HEK293 (cell line): ENCODE results near the gene AEBP2.
"Not testable (repeated sequence)": the region's sequence is repeated elsewhere in the genome, so short reads cannot be mapped to it uniquely, and the experiment has no call there.

Experiments
- CTCF ChIA-PET: fragments of 350-600 bp; formaldehyde crosslinking; extraction: SDS; loops from one replicate; lab custom pipeline; 2021; ENCODE audit warnings: antibody characterized with exemption; lab: Yijun Ruan, JAX
- POLR2A ChIA-PET: fragments of 300-600 bp; formaldehyde crosslinking; extraction: SDS; loops from one replicate; lab custom pipeline; 2020; ENCODE audit warnings: antibody characterized with exemption, inconsistent platforms; lab: Yijun Ruan, JAX
- H3K27ac ChIP-seq: fragments of 200-500 bp; sonication (Bioruptor generic); 2 replicates; pipeline ENCODE4 v1.5.1; 2014; ENCODE audit warnings: low read depth, low read length, control low read depth, inconsistent platforms; ENCODE audit errors: extremely low read depth
- H3K36me3 ChIP-seq, 2 experiments: fragments of 200-500 bp in 1 of 2; sonication (Bioruptor generic) in 1 of 2; 1 replicate in 1 of 2; 2 replicates in 1 of 2; pipeline ENCODE4 v1.5.1; 2014 to 2017; ENCODE audit warnings: inconsistent platforms in 2 of 2, low read length in 2 of 2; ENCODE audit not compliant: control insufficient read depth in 2 of 2, insufficient read depth in 1 of 2
- H3K4me1 ChIP-seq: fragments of 200-500 bp; sonication (Bioruptor generic); 2 replicates; pipeline ENCODE4 v1.5.1; 2014; ENCODE audit warnings: mild to moderate bottlenecking, low read length, inconsistent platforms; ENCODE audit not compliant: control insufficient read depth, insufficient read depth
- H3K4me3 ChIP-seq: 2 replicates; pipeline ENCODE4 v1.5.1; 2011; ENCODE audit warnings: low read depth, mild to moderate bottlenecking, control low read depth, low read length, moderate library complexity
- H3K9me3 ChIP-seq: fragments of 200-500 bp; sonication (Bioruptor generic); 2 replicates; pipeline ENCODE4 v1.5.1; 2014; ENCODE audit warnings: low read depth, low read length, inconsistent platforms; ENCODE audit not compliant: control insufficient read depth, insufficient read depth
- INSM2 ChIP-seq: fragments of 450-650 bp; formaldehyde crosslinking; IDR thresholded peaks from 2 replicates; pipeline ENCODE4 v1.5.1; 2016; ENCODE audit warnings: missing biosample characterization, missing genetic modification characterization
- PATZ1 ChIP-seq: fragments of 450-650 bp; formaldehyde crosslinking; IDR thresholded peaks from 2 replicates; pipeline ENCODE4 v1.5.1; 2016; ENCODE audit warnings: missing biosample characterization, missing genetic modification characterization
- PRDM1 ChIP-seq: fragments of 450-650 bp; formaldehyde crosslinking; IDR thresholded peaks from 2 replicates; pipeline ENCODE4; 2016; ENCODE audit warnings: missing biosample characterization, missing genetic modification characterization
- SP2 ChIP-seq: fragments of 450-650 bp; formaldehyde crosslinking; IDR thresholded peaks from 2 replicates; pipeline ENCODE4 v1.5.1; 2016; ENCODE audit warnings: missing biosample characterization, missing genetic modification characterization
- ZBTB7A ChIP-seq: fragments of 450-650 bp; formaldehyde crosslinking; IDR thresholded peaks from 2 replicates; pipeline ENCODE4 v1.5.1; 2016; ENCODE audit warnings: low read depth, missing biosample characterization, missing genetic modification characterization
- ZFP69B ChIP-seq: fragments of 450-650 bp; formaldehyde crosslinking; IDR thresholded peaks from 2 replicates; pipeline ENCODE4 v1.5.1; 2016; ENCODE audit warnings: missing biosample characterization, missing genetic modification characterization
- ZIC2 ChIP-seq: fragments of 450-650 bp; formaldehyde crosslinking; IDR thresholded peaks from 2 replicates; pipeline ENCODE4 v1.5.1; 2016; ENCODE audit warnings: missing biosample characterization, missing genetic modification characterization
- ZNF146 ChIP-seq: fragments of 450-650 bp; formaldehyde crosslinking; IDR thresholded peaks from 2 replicates; pipeline ENCODE4 v1.5.1; 2016; ENCODE audit warnings: missing biosample characterization, missing genetic modification characterization
- ZNF221 ChIP-seq: fragments of 450-650 bp; formaldehyde crosslinking; IDR thresholded peaks from 2 replicates; pipeline ENCODE4 v1.5.1; 2017; ENCODE audit warnings: missing biosample characterization, missing genetic modification characterization, borderline replicate concordance
- ZNF335 ChIP-seq: fragments of 450-650 bp; formaldehyde crosslinking; conservative IDR thresholded peaks from 2 replicates; pipeline ENCODE4 v1.5.1; 2016; ENCODE audit warnings: missing biosample characterization, missing genetic modification characterization
- ZNF341 ChIP-seq: fragments of 450-650 bp; formaldehyde crosslinking; IDR thresholded peaks from 2 replicates; pipeline ENCODE4; 2016; ENCODE audit warnings: low read depth, missing biosample characterization, missing genetic modification characterization
- ZNF366 ChIP-seq: fragments of 450-650 bp; formaldehyde crosslinking; conservative IDR thresholded peaks from 2 replicates; pipeline ENCODE4 v1.5.1; 2016; ENCODE audit warnings: missing biosample characterization, missing genetic modification characterization
- ZNF37A ChIP-seq: fragments of 450-650 bp; IDR thresholded peaks from 2 replicates; pipeline ENCODE4 v1.5.1; 2018; ENCODE audit warnings: missing biosample characterization, missing genetic modification characterization
- ZNF48 ChIP-seq: fragments of 450-650 bp; formaldehyde crosslinking; IDR thresholded peaks from 2 replicates; pipeline ENCODE4 v1.5.1; 2016; ENCODE audit warnings: missing biosample characterization, missing genetic modification characterization
- ZNF513 ChIP-seq: fragments of 450-650 bp; IDR thresholded peaks from 2 replicates; pipeline ENCODE4 v1.5.1; 2018; ENCODE audit warnings: missing biosample characterization, missing genetic modification characterization
- ZNF626 ChIP-seq: fragments of 450-650 bp; sonication (Bioruptor Pico); formaldehyde crosslinking; IDR thresholded peaks from 2 replicates; pipeline ENCODE4 v1.5.1; 2018; ENCODE audit warnings: missing biosample characterization, missing genetic modification characterization, inconsistent platforms
- ZNF645 ChIP-seq: fragments of 450-650 bp; formaldehyde crosslinking; IDR thresholded peaks from 2 replicates; pipeline ENCODE4; 2016; ENCODE audit warnings: missing biosample characterization, missing genetic modification characterization
- ZNF664 ChIP-seq: fragments of 450-650 bp; formaldehyde crosslinking; IDR thresholded peaks from 2 replicates; pipeline ENCODE4 v1.5.1; 2016; ENCODE audit warnings: missing biosample characterization, missing genetic modification characterization
- ZNF747 ChIP-seq: fragments of 450-650 bp; formaldehyde crosslinking; IDR thresholded peaks from 2 replicates; pipeline ENCODE4 v1.5.1; 2016; ENCODE audit warnings: missing biosample characterization, missing genetic modification characterization
- ZNF843 ChIP-seq: fragments of 450-650 bp; formaldehyde crosslinking; IDR thresholded peaks from 2 replicates; pipeline ENCODE4 v1.5.1; 2016; ENCODE audit warnings: missing biosample characterization, missing genetic modification characterization
- TF ChIP-seq, protein P1 (sequence below): fragments of 450-650 bp; formaldehyde crosslinking; IDR thresholded peaks from 2 replicates; pipeline ENCODE4 v1.5.1; 2016; ENCODE audit warnings: missing biosample characterization, missing genetic modification characterization, low read depth

Gene AEBP2

DNA sequence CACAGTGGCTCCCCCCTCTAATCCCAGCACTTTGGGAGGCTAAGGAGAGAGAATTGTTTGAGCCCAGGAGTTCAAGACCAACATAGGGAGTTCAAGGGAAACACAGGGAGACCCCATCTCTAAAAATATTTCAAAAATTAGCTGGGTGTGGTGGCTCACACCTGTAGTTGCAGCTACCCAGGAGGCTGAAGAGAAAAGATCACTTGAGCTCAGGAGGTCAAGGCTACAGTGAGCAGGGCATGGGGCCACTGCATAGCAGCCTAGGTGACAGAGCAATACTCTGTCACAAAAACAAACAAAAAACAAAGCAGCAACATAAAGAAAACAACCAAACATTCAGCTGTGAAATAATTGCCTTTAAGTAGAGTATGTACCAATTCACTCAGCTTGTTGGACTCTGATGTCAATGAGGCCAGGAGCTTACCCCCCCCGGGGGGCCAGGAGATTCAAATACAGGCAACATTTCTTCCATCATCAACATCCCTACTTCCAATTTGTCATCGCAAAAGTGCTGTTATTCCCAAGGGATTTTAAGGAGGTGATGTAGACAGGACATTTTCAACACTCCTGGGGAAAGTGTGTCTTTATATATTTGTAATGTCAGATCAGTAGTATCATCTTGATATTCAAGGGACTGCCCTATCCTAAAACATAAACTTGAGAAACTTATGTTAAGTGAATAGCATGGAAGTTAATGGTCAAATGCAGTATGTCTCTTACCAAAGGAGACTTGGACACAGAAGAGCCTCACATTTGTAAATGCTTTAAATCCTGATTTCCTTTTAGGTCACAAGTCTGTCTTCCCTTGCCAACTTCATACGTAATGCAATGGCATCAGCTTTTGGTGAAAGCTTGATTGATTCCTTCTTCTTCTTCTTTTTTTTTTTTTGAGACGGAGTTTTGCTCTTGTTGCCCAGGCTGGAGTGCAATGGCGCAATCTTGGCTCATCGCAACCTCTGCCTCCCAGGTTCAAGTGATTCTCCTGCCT, 40.6 kb upstream of the AEBP2 start:
- no peaks in the 10 kb centered on the region for H3K9me3 ChIP-seq
- no peak overlapping the region for H3K27ac ChIP-seq
- H3K4me1 ChIP-seq = no peaks in the 10 kb centered on the region
- CTCF ChIA-PET = no interaction called here
- POLR2A ChIA-PET = no interaction called here
- no peak overlapping the region for H3K4me3 ChIP-seq
- TF ChIP-seq ZIC2 (tag by site-specific recombination) = no peak
- no peak for TF ChIP-seq PRDM1
- no peak for TF ChIP-seq ZNF335 (tag by site-specific recombination)
- no peak for TF ChIP-seq ZBTB7A (tag by site-specific recombination)
- TF ChIP-seq ZNF513 (tag by site-specific recombination) = no peak
- TF ChIP-seq, protein P1, sequence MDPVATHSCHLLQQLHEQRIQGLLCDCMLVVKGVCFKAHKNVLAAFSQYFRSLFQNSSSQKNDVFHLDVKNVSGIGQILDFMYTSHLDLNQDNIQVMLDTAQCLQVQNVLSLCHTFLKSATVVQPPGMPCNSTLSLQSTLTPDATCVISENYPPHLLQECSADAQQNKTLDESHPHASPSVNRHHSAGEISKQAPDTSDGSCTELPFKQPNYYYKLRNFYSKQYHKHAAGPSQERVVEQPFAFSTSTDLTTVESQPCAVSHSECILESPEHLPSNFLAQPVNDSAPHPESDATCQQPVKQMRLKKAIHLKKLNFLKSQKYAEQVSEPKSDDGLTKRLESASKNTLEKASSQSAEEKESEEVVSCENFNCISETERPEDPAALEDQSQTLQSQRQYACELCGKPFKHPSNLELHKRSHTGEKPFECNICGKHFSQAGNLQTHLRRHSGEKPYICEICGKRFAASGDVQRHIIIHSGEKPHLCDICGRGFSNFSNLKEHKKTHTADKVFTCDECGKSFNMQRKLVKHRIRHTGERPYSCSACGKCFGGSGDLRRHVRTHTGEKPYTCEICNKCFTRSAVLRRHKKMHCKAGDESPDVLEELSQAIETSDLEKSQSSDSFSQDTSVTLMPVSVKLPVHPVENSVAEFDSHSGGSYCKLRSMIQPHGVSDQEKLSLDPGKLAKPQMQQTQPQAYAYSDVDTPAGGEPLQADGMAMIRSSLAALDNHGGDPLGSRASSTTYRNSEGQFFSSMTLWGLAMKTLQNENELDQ (tag by site-specific recombination) = no peak
- no peak for TF ChIP-seq PATZ1
- no peak for TF ChIP-seq ZNF341 (tag by site-specific recombination)
- TF ChIP-seq ZNF645 = no peak
- TF ChIP-seq ZNF146 = no peak
- no peak for TF ChIP-seq ZNF843
- no peaks in the 10 kb centered on the region for H3K36me3 ChIP-seq

- CTCF ChIA-PET, H3K4me1 ChIP-seq, H3K36me3 ChIP-seq, POLR2A ChIA-PET, H3K9me3 ChIP-seq, H3K4me3 ChIP-seq, H3K27ac ChIP-seq: not testable (repeated sequence)
Measured at GRCh38 chr12:19400649-19401285, 38.5 kb upstream of the AEBP2 start.

- CTCF ChIA-PET = no interaction called here
- Histone ChIP-seq H3K27ac (no peak overlapping the region), H3K9me3 (no peaks in the 10 kb centered on the region), H3K4me3 (no peak overlapping the region), H3K36me3 (no peaks in the 10 kb centered on the region), H3K4me1 (no peaks in the 10 kb centered on the region)
- POLR2A ChIA-PET = no interaction called here
- TF ChIP-seq ZNF48 (tag by site-specific recombination) = no peak
- TF ChIP-seq ZNF366 (tag by site-specific recombination) = no peak
- TF ChIP-seq ZNF37A (tag by site-specific recombination) = no peak
- TF ChIP-seq ZNF221 = no peak
- TF ChIP-seq INSM2 (tag by site-specific recombination) = no peak
- TF ChIP-seq ZNF747 = no peak
- no peak for TF ChIP-seq ZNF626
- no peak for TF ChIP-seq ZNF664 (tag by site-specific recombination)
- TF ChIP-seq ZNF645 = no peak
- TF ChIP-seq SP2 (tag by site-specific recombination) = no peak
- no peak for TF ChIP-seq ZFP69B (tag by site-specific recombination)
Measured at GRCh38 chr12:19402211-19402610, 37.1 kb upstream of the AEBP2 start.
